GOT3 (cell line): ENCODE results near the gene HIP1.

Source experiments
- DNase-seq: peaks from one replicate; lab custom pipeline; 2025; ENCODE audit warnings: mixed read lengths; lab: John Stamatoyannopoulos, UW

HIP1 gene

DNA sequence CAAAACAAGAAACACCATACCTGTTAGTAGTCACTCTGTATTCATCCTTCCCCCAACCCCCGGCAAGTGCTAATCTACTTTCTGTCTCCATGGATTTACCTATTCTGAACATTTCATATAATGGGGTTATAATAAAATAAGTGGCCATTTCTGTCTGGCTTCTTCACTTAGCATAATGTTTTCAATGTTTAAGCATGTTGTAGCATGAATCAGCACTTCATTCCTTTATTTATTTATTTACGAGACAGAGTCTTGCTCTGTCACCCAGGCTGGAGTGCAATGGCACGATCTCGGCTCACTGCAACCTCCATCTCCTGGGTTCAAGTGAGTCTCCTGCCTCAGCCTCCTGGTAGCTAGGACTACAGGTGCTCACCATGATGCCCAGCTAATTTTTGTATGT, 69.2 kb downstream of the HIP1 start:
- DNase-seq = no peak

DNA sequence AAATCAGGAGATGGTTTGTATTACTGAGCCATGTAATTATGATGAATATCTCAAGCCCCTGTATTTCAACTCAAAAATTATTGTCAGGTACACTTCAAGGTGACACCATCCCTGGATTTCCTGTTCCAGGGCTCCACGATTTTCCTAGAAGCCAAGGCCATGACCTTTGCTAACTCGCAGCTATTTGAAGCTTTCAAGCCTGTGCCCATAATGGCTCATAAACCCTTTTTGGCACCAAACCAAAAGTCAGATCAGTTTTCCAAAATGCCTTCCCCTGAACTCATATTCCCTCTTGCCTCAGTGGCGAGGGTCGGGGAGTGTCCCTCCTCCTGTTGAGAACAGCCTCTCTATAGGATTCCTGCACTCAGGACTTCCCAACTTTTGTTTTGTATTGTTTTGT, 70.8 kb downstream of the HIP1 start:
- no peak for DNase-seq

DNA sequence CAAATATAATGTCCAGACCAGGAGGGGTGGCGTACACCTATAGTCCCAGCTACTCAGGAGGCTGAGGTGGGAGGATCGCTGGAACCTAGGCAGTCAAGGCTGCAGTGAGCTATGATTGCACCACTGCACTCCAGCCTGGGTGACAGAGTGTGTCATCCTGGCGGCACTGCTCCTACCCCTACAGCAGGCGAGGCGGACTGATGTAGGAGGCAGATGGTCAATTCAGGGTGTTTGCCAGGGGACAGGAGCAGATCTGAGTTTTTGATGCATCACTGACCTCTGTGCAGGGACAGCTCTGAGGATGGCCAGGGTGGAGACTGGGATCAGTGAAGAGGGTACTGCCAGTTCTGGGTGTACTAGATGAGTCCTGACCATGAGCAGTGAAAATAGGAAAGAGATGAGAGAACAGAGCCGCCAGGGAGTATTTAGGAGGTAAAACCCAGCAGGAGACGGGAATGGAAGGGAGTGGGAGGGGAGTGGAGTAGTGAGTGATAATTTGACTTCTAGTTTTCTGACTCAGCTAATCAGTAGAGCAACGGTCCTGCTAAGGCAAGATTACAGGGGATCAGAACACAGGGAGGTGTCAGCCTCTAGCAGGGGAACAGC, 75.3 kb downstream of the HIP1 start:
- no peak for DNase-seq

DNA sequence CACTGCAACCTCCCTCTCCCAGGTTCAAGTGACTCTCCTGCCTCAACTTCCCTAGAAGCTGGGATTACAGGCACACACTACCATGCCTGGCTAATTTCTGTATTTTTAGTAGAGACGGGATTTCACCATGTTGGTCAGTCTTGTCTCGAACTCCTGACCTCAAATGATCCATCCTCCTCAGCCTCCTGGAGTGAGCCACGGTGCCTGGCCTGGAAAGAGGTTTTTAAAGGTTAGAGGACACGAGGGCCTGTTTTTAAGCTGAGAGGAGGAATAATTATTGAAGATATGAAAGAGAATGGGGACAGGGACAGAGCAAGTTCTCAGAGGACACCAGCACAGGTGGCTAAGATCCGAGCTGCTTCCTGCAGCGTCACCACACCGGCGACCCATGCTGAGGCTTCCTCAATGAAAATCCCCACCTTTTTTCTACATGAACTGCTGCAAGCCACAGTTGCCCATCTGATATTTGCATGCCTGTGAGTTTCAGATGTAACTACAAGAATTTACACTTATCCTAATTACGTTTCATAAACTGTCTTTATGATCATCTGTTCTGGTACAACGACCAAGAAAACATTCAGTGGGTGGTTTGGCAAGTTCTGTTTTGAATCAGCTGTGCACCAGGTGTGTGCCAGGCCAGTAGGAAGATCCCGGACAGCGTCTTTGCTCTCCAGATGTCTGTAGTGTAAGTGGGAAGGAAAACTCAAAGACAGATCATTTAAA, 76.0 kb downstream of the HIP1 start:
- DNase-seq = no peak

- no peak for DNase-seq
Measured at GRCh38 chr7:75660566-75661215, 78.0 kb downstream of the HIP1 start.

- no peak for DNase-seq
Measured at GRCh38 chr7:75658802-75659201, 79.9 kb downstream of the HIP1 start.

- no peak for DNase-seq
Measured at GRCh38 chr7:75658369-75658768, 80.4 kb downstream of the HIP1 start.

DNA sequence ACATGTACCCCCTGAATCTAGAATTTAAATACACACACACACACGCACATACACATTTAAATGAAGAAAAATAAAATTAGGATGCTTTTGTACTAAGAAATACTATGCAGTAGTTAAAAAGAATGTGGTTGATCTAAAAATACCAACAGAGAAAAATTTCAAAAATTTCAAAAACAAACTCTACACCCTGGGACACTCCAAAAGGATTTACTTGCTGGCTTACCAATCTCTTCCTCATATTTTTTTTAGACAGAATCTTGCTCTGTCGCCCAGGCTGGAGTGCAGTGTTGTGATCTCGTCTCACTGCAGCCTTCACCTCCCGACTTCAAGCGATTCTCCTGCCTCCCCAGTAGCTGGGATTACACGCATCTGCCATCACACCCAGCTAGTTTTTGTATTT, 80.9 kb downstream of the HIP1 start:
- no peak for DNase-seq

GRCh38 chr7:75656740-75657139, 82.0 kb downstream of the HIP1 start:
- DNase-seq = no peak

DNA sequence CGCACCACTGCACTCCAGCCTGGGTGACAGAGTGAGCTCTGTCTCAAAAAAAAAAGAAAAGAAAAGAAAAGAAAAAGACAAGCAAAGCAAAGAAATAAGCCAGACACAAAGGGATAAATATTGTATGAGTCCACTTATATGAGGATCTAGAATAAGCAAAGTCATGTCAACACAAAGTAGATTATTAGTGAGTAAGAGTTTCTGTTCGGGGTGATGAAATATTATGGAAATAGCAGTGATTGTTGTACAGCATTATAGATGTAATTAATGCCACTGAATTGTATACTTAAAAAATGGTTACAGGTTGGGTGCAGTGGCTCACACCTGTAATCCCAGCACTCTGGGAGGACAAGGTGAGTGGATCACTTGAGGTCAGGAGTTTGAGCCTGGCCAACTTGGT, 83.2 kb downstream of the HIP1 start:
- no peak for DNase-seq

DNA sequence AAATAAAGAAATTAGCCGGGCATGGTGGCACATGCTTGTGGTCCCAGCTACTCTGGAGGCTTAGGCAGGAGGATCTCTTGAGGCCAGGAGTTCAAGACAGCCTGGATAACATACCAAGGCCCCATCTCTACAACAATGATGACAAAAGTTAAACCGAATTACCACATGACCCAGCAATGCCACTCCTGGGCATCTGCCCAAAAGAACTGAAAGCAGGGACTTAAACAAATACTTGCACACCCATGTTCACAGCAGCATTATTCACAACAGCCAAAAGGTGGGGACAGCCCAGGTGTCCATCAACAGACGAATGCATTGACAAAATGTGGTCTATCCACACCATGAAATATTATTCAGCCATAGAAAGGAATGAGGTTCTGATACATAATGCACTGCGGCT, 83.9 kb downstream of the HIP1 start:
- DNase-seq = no peak

DNA sequence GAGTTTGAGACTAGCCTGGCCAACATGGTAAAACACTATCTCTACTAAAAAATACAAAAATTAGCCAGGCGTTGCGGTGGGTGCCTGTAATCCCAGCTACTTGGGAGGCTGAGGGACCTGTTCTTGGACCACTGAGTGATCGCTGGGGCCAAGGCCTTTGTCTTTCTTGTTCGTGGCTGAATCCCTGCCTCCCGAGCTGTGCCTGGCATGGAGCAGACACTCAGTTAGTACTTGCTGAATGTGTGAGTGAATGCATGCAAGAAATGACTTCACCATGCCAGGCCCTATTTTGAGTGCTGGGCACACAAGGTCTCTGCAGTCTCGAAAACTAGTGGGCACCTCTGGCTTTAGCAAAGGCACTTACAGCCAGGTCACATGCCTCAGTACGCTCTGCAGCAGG, 85.1 kb downstream of the HIP1 start:
- no peak for DNase-seq

- no peak for DNase-seq
Measured at GRCh38 chr7:75652788-75653187, 86.0 kb downstream of the HIP1 start.

- DNase-seq = no peak
Measured at GRCh38 chr7:75650681-75651080, 88.1 kb downstream of the HIP1 start.

DNA sequence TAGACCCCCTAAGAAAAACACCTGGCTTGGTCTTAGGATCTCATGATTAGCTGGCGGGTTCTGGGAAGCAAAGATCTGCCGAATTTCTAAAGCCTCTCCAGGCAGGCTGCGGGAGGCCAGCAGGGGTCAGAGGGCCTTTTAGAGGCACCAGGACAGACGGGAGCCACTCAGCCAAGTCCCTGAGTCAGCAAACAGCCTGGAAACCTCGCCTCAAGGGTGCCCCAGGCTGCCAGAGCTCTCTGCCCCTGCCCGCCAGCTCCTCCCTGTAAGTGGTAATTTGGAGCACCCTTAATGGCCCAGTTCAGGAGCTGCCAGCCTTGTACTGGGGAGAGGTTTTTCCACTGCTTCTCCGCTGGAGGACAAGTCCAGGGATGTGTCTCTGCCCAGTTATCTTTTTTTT, 88.7 kb downstream of the HIP1 start:
- no peak for DNase-seq

DNA sequence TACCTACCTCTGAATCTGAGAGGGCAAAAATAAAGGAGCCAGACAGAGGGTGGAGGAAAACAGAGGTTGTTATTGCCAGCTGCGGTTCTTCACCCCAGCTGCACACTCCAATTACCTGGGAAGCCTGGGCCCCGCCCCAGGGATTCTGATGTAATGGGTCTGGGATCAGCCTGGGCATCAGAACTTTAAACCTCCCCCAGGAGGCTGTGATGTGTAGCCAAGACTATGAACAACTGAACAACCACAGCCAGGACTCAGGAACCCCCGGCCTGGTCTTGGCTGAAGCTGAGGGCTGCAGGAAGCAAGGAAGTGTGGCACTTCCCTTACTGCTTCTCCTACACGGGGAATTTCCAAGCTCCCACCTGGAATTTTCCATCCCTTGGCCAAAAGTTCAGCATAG, 89.3 kb downstream of the HIP1 start:
- DNase-seq = no peak

DNA sequence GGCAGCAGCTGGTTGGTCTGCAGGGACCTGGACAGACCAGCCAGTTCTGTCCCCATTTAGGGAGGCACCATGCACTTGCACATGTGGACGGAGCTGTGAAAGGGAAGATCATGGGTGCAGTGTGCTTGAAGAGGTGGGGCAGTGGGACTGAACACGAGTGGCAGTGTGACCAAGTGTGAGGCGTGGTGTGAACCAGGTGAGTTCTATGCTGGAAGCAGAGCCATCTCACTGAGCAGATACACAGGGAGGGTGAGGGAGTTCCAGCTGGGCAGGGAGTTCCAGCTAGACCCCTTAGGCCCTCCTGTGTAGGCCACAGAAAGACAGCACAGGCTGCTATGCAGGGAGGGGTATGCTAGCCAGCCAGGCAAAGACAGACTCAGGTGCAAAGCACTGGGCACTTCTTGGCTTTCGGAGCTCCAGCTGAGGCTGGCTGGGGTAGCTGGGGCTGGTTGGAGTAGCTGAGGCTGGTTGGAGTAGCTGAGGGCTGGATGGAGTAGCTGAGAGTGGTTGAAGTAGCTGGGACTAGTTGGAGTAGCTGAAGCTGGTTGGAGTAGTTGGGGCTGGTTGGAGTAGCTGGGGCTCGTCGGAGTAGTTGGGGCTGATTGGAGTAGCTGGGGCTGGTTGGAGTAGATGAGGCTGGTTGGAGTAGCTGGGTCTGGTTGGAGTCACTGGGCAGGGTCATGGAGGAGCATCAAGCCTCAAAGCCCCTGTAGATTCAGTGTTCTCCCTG, 90.9 kb downstream of the HIP1 start:
- DNase-seq = no peak

DNA sequence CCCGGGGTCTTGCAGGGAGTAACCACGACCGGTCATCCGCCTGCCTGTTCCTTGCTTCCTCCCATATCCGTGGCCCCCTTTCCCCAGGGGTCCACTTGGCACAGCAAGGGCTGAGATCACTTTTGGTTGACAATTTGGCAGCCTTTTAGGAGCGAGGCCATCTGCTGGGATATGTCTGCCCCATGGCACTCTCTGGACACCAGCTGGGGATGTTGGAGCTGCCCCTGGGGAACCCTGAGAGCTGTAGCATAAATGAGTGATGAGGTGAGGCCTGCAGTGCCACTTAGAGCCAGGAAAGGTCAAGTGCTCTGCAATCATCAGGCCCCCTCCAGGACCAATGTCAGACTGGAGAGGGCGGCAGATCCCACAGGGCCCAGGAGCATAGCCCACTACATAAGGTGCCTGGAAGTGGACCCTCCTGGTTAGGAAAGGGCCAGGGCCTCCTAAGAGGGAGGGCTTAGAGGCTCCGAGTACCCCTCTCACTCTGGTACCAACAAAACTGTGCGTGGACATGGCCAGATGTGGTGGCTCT, 92.1 kb downstream of the HIP1 start:
- DNase-seq = no peak

- no peak for DNase-seq
Measured at GRCh38 chr7:75645570-75645969, 93.2 kb downstream of the HIP1 start.

GRCh38 chr7:75644589-75644988, 94.2 kb downstream of the HIP1 start:
- DNase-seq = no peak

DNA sequence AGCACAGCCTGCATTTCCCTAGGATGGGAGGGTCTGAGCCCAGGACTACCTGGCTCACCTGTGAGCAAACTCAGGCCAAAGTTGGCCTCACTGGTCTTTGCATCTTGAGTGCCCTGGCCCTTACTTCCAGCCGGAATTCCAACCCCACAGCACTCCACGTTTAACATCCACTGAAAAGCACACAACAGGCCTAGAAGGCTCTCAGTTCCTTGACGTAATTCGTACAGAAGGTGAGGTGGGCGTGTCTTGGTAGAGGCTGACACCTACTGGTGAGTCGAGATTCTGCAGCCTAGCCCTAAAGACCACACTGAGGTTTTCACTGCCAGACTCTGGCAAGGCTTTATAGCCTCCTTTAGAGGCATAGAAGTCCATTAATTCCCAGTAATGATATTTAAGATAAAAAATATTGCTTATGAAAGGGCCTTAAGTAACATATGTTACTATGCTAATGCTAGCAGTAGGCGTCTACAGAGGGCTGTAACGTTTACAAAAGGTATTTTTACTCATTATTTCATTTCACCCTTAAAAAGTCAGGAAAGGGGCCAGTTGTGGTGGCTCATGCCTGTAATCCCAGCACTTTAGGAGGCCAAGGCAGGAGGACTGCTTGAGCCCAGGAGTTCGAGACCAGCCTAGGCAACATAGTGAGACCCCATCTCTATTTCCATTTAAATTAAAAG, 95.8 kb downstream of the HIP1 start:
- no peak for DNase-seq

- no peak for DNase-seq
Measured at GRCh38 chr7:75640201-75640600, 98.5 kb downstream of the HIP1 start.
